IPS DF 6.9 (cell line): ENCODE measurements around the gene SLC25A42.

Experiments
- DNase-seq: peaks from one replicate; pipeline ENCODE4 v3.0.0-alpha.2; 2013; ENCODE audit warnings: low read depth, low spot score
- H3K27ac ChIP-seq: one replicate; pipeline ENCODE4 v1.5.1; 2013; ENCODE audit warnings: low read length, control low read depth
- H3K27me3 ChIP-seq: 2 replicates; pipeline ENCODE4 v1.6.1; 2013; ENCODE audit warnings: mild to moderate bottlenecking, low read length; ENCODE audit not compliant: control insufficient read depth, insufficient read depth
- H3K36me3 ChIP-seq: 2 replicates; pipeline ENCODE4 v1.6.1; 2013; ENCODE audit warnings: low read length; ENCODE audit not compliant: control insufficient read depth, insufficient read depth
- H3K4me1 ChIP-seq: 2 replicates; pipeline ENCODE4 v1.6.1; 2013; ENCODE audit warnings: low read length; ENCODE audit not compliant: control insufficient read depth, insufficient read depth
- H3K4me3 ChIP-seq: 2 replicates; pipeline ENCODE4 v1.5.1; 2013; ENCODE audit warnings: mild to moderate bottlenecking, low read length
- H3K9me3 ChIP-seq: 2 replicates; pipeline ENCODE4 v1.6.1; 2013; ENCODE audit warnings: low read length, inconsistent platforms; ENCODE audit not compliant: control insufficient read depth, insufficient read depth
- WGBS: extraction: QIAGEN DNeasy Blood & Tissue Kit; methylation state at CpG from one replicate; pipeline ENCODE4 v1.1.7; 2013; ENCODE audit warnings: mixed read lengths, missing lambda C conversion rate; ENCODE audit not compliant: insufficient read length, insufficient coverage; 5-methylcytosine and 5-hydroxymethylcytosine counted together

The SLC25A42 gene

GRCh38 chr19:19115954-19116353 lies 52.2 kb downstream of the SLC25A42 start:
- H3K4me1 ChIP-seq, result peaks cover 8% of the 10 kb centered on the region; the same call in 1 of the 2 replicates
- H3K4me3 ChIP-seq, result no peak overlapping the region
- no peaks in the 10 kb centered on the region; the same call in 1 of the 2 replicates for H3K36me3 ChIP-seq
- DNase-seq, result peak; percentile 41
- no peak overlapping the region for H3K27ac ChIP-seq
- H3K9me3 ChIP-seq, result no peaks in the 10 kb centered on the region
- no peaks in the 10 kb centered on the region; the same call in 1 of the 2 replicates for H3K27me3 ChIP-seq
- no CpG with 5 or more reads among the region's 9 CpGs for WGBS

- Histone ChIP-seq H3K27me3 (no peaks in the 10 kb centered on the region), H3K36me3 (no peaks in the 10 kb centered on the region), H3K4me1 (peaks cover 4% of the 10 kb centered on the region), H3K27ac (no peak overlapping the region), H3K9me3 (no peaks in the 10 kb centered on the region), H3K4me3 (no peak overlapping the region)
- DNase-seq, result no peak
- WGBS, result no CpG with 5 or more reads among the region's 39 CpGs
These were observed 55.8 kb downstream of the SLC25A42 start for GRCh38 chr19:19119325-19120237.

- H3K9me3 ChIP-seq, result no peaks in the 10 kb centered on the region
- H3K36me3 ChIP-seq, result no peaks in the 10 kb centered on the region
- no peaks in the 10 kb centered on the region for H3K27me3 ChIP-seq
- H3K4me1 ChIP-seq, result peaks cover 4% of the 10 kb centered on the region
- DNase-seq, result peak; percentile 94
- H3K4me3 ChIP-seq, result peak overlapping the region; percentile 22; the same call in 1 of the 2 replicates
- no CpG with 5 or more reads among the region's 39 CpGs for WGBS
- no peak overlapping the region for H3K27ac ChIP-seq
These were observed 56.8 kb downstream of the SLC25A42 start for GRCh38 chr19:19120308-19121231.

- no peak for DNase-seq
- no peaks in the 10 kb centered on the region for H3K27me3 ChIP-seq
- no peak overlapping the region for H3K27ac ChIP-seq
- no peaks in the 10 kb centered on the region for H3K9me3 ChIP-seq
- H3K4me1 ChIP-seq, result peaks cover 4% of the 10 kb centered on the region
- H3K36me3 ChIP-seq, result no peaks in the 10 kb centered on the region
- H3K4me3 ChIP-seq, result no peak overlapping the region
- no CpG with 5 or more reads among the region's 10 CpGs for WGBS
These were observed 57.6 kb downstream of the SLC25A42 start for GRCh38 chr19:19121371-19121770.

- Histone ChIP-seq H3K9me3 (no peaks in the 10 kb centered on the region), H3K4me3 (no peak overlapping the region), H3K36me3 (no peaks in the 10 kb centered on the region), H3K4me1 (peaks cover 4% of the 10 kb centered on the region), H3K27ac (no peak overlapping the region), H3K27me3 (no peaks in the 10 kb centered on the region)
- WGBS, result no CpG with 5 or more reads among the region's 1 CpG
- DNase-seq, result no peak
These were observed 59.1 kb downstream of the SLC25A42 start for GRCh38 chr19:19122902-19123301.

GRCh38 chr19:19123386-19123785 lies 59.6 kb downstream of the SLC25A42 start:
- DNase-seq, result no peak
- Histone ChIP-seq H3K36me3 (no peaks in the 10 kb centered on the region), H3K27me3 (no peaks in the 10 kb centered on the region), H3K4me3 (no peak overlapping the region), H3K9me3 (no peaks in the 10 kb centered on the region), H3K27ac (no peak overlapping the region), H3K4me1 (peaks cover 4% of the 10 kb centered on the region)

- WGBS, result no CpG with 5 or more reads among the region's 6 CpGs
- Histone ChIP-seq H3K4me3 (no peak overlapping the region), H3K4me1 (no peaks in the 10 kb centered on the region; the same call in 1 of the 2 replicates), H3K27ac (no peak overlapping the region), H3K36me3 (no peaks in the 10 kb centered on the region), H3K27me3 (no peaks in the 10 kb centered on the region), H3K9me3 (no peaks in the 10 kb centered on the region)
- DNase-seq, result no peak
These were observed 62.3 kb downstream of the SLC25A42 start for GRCh38 chr19:19126102-19126501.

- DNase-seq, result no peak
- no CpG with 5 or more reads among the region's 3 CpGs for WGBS
These were observed 68.2 kb downstream of the SLC25A42 start for GRCh38 chr19:19131989-19132388.

GRCh38 chr19:19132912-19133311 lies 69.1 kb downstream of the SLC25A42 start:
- no peaks in the 10 kb centered on the region for H3K27me3 ChIP-seq
- no CpG with 5 or more reads among the region's 12 CpGs for WGBS
- no peak overlapping the region for H3K4me3 ChIP-seq
- no peak overlapping the region for H3K27ac ChIP-seq
- H3K9me3 ChIP-seq, result peaks cover 4% of the 10 kb centered on the region; the same call in 1 of the 2 replicates
- H3K36me3 ChIP-seq, result no peaks in the 10 kb centered on the region; the same call in 1 of the 2 replicates
- DNase-seq, result no peak
- peaks cover 1% of the 10 kb centered on the region for H3K4me1 ChIP-seq

More at GRCh38 chr19:19131989-19132388, 68.2 kb downstream of the SLC25A42 start:
- peaks cover 1% of the 10 kb centered on the region; the same call in 1 of the 2 replicates for H3K4me1 ChIP-seq
- H3K27me3 ChIP-seq, result no peaks in the 10 kb centered on the region
- H3K4me3 ChIP-seq, result no peak overlapping the region
- no peak overlapping the region for H3K27ac ChIP-seq
- H3K36me3 ChIP-seq, result no peaks in the 10 kb centered on the region; the same call in 1 of the 2 replicates
- H3K9me3 ChIP-seq, result peaks cover 4% of the 10 kb centered on the region; the same call in 1 of the 2 replicates

- Histone ChIP-seq H3K9me3 (peaks cover 4% of the 10 kb centered on the region; the same call in 1 of the 2 replicates), H3K27me3 (no peaks in the 10 kb centered on the region)
- no CpG with 5 or more reads among the region's 6 CpGs for WGBS
These were observed 70.2 kb downstream of the SLC25A42 start for GRCh38 chr19:19133985-19134384.

More at GRCh38 chr19:19133985-19134384, 70.2 kb downstream of the SLC25A42 start:
- Histone ChIP-seq H3K36me3 (no peaks in the 10 kb centered on the region; the same call in 1 of the 2 replicates), H3K27ac (no peak overlapping the region), H3K4me1 (peaks cover 1% of the 10 kb centered on the region), H3K4me3 (no peak overlapping the region)
- no peak for DNase-seq
